GM12878 (cell line): ENCODE results near the gene SLC7A1. TPM values are rescaled to one million over a fixed set of nuclear protein-coding genes. Genes with fewer than 3 reads are reported as not detected.
A peak's percentile ranks its signal among the peaks of the same experiment; 100 is the strongest.

Experiments
- ATAC-seq: fragments of 200-7000 bp; cut with Tn5 transposase; 3 replicates; pipeline ENCODE4 v1.9.1; 2020; ENCODE audit warnings: mild to moderate bottlenecking, moderate library complexity
- BruUV-seq: library from RNA; stranded (reverse); fragments of 400-500 nt; replicated peaks from 2 replicates; lab custom pipeline; 2021; lab: Mats Ljungman, UMichigan
- CTCF ChIA-PET: fragments of 300-600 bp; sonication (Branson Sonifier 250); formaldehyde crosslinking; extraction: SDS; loops from one replicate; lab custom pipeline; 2021; ENCODE audit warnings: inconsistent platforms; lab: Yijun Ruan, JAX
- POLR2A ChIA-PET: fragments of 350-600 bp; formaldehyde crosslinking; extraction: SDS; loops from one replicate; lab custom pipeline; 2021; ENCODE audit warnings: inconsistent platforms; lab: Charles Lee
- RAD21 ChIA-PET: fragments of 300-600 bp; sonication (Branson Sonifier 250); formaldehyde crosslinking; loops from one replicate; lab custom pipeline; 2023; ENCODE audit warnings: antibody characterized with exemption; ENCODE audit not compliant: unreplicated experiment; lab: Charles Lee
- SMC1A ChIA-PET: fragments of 300-600 bp; sonication (Branson Sonifier 250); formaldehyde crosslinking; loops from one replicate; lab custom pipeline; 2023; ENCODE audit not compliant: unreplicated experiment, uncharacterized antibody; lab: Charles Lee
- DNase-seq: peaks from one replicate; pipeline ENCODE4 v3.0.0-alpha.2; 2011; ENCODE audit warnings: low read depth, low spot score
- FAIRE-seq: peaks from 3 replicates; lab custom pipeline; 2011; peaks lifted over from hg19 to GRCh38; lab: Jason Lieb, UNC
- H2AFZ ChIP-seq: 2 replicates; pipeline ENCODE4 v1.6.0; 2011; ENCODE audit warnings: low read depth, low read length, control low read depth; ENCODE audit not compliant: control insufficient read depth
- H3K27ac ChIP-seq: 2 replicates; pipeline ENCODE4 v1.5.1; 2011; ENCODE audit warnings: control low read depth; ENCODE audit not compliant: control insufficient read depth, insufficient read depth
- H3K27me3 ChIP-seq, 2 experiments: replicated peaks in 1 of 2; 2 replicates each; pipeline versions ENCODE4 v1.6.0 to v1.6.1; 2011; ENCODE audit warnings: low read length in 1 of 2; ENCODE audit not compliant: control insufficient read depth in 2 of 2, insufficient read depth in 2 of 2
- H3K36me3 ChIP-seq, 2 experiments: 2 replicates each; pipeline ENCODE4 v1.5.1; 2011; ENCODE audit warnings: low read length in 1 of 2; ENCODE audit not compliant: control insufficient read depth in 2 of 2, insufficient read depth in 2 of 2
- H3K4me1 ChIP-seq: 2 replicates; pipeline ENCODE4 v1.6.1; 2011; ENCODE audit warnings: mild to moderate bottlenecking, low read length, moderate library complexity, mixed read lengths; ENCODE audit not compliant: control insufficient read depth, insufficient read depth
- H3K4me2 ChIP-seq: 2 replicates; pipeline ENCODE4 v1.6.0; 2011; ENCODE audit warnings: control low read depth; ENCODE audit not compliant: control insufficient read depth, insufficient read depth
- H3K4me3 ChIP-seq: fragments of 200-600 bp; sonication (generic); 2 replicates; pipeline ENCODE4 v1.5.1; 2016
- H3K79me2 ChIP-seq: 2 replicates; pipeline ENCODE4 v1.6.0; 2011; ENCODE audit warnings: low read length; ENCODE audit not compliant: control insufficient read depth, insufficient read depth
- H3K9ac ChIP-seq: 2 replicates; pipeline ENCODE4 v1.8.0; 2011; ENCODE audit warnings: low read length, control low read depth, mixed read lengths; ENCODE audit not compliant: control insufficient read depth, insufficient read depth
- H3K9me3 ChIP-seq: replicated peaks from 3 replicates; pipeline ENCODE4 v1.5.1; 2011; ENCODE audit warnings: mild to moderate bottlenecking, low read length; ENCODE audit not compliant: control insufficient read depth, insufficient read depth
- H4K20me1 ChIP-seq: 2 replicates; pipeline ENCODE4 v1.6.0; 2011; ENCODE audit not compliant: control insufficient read depth, insufficient read depth
- BCL11A ChIP-seq: IDR thresholded peaks from 2 replicates; pipeline ENCODE4 v1.6.1; 2011; ENCODE audit warnings: low read depth, low read length
- CHD1 ChIP-seq: IDR thresholded peaks from 2 replicates; pipeline ENCODE4 v1.6.1; 2012; ENCODE audit warnings: low read depth, low read length, improper control_type of control experiment
- DPF2 ChIP-seq: fragments of 450-650 bp; IDR thresholded peaks from 2 replicates; pipeline ENCODE4 v1.6.1; 2017; ENCODE audit warnings: mild to moderate bottlenecking
- EGR1 ChIP-seq, 2 experiments: IDR thresholded peaks; 1 replicate in 1 of 2; 2 replicates in 1 of 2; pipeline ENCODE4 v1.6.1; 2011 to 2012; ENCODE audit warnings: low read depth in 2 of 2, low read length in 2 of 2, borderline replicate concordance in 1 of 2, mild to moderate bottlenecking in 1 of 2, moderate library complexity in 1 of 2
- JUNB ChIP-seq: IDR thresholded peaks from 2 replicates; pipeline ENCODE4 v1.6.1; 2016; ENCODE audit warnings: antibody characterized with exemption, mild to moderate bottlenecking
- RAD21 ChIP-seq: IDR thresholded peaks from 2 replicates; pipeline ENCODE4 v1.6.1; 2011; ENCODE audit warnings: mild to moderate bottlenecking, low read depth, low read length, moderate library complexity; ENCODE audit not compliant: insufficient read depth
- SMARCA5 ChIP-seq: fragments of 450-650 bp; IDR thresholded peaks from 2 replicates; pipeline ENCODE4 v1.6.1; 2017; ENCODE audit warnings: mild to moderate bottlenecking
- SMC3 ChIP-seq: IDR thresholded peaks from 2 replicates; pipeline ENCODE4 v1.6.1; 2011; ENCODE audit warnings: low read length, improper control_type of control experiment, borderline replicate concordance
- YY1 ChIP-seq: IDR thresholded peaks from 2 replicates; pipeline ENCODE4 v1.6.1; 2011; ENCODE audit warnings: low read depth, mild to moderate bottlenecking, low read length
- ZNF274 ChIP-seq: IDR thresholded peaks from one replicate; pipeline ENCODE4 v1.8.0; 2011; ENCODE audit not compliant: insufficient read length, insufficient read depth
- WGBS: methylation state at CpG from one replicate; pipeline ENCODE4 v1.1.6; 2016; ENCODE audit warnings: low lambda C conversion rate; ENCODE audit not compliant: insufficient replicate concordance, insufficient coverage; ENCODE audit errors: missing lambda C conversion rate; 5-methylcytosine and 5-hydroxymethylcytosine counted together
- in situ Hi-C: fragments of 300-500 bp; cut with MboI; formaldehyde crosslinking; loops from 9 replicates; pipeline ENCODE4 v1.14.3; 2018; ENCODE audit warnings: mixed read lengths
- intact Hi-C: fragments of 100-400 bp; cut with micrococcal nuclease; formaldehyde crosslinking; loops from one replicate; pipeline ENCODE4 v1.14.2; 2022; ENCODE audit not compliant: unreplicated experiment
- polyA plus RNA-seq, 11 experiments: library from polyadenylated mRNA; depleted of rRNA in 4 of 11; unstranded in 6 of 11; stranded (reverse) in 5 of 11; fragments of >200 nt; fragmentation: Nextera tagmentation in 4 of 11; fragmentation: Illumina TruSeq in 1 of 11; extraction: Ambion mirVana in 4 of 11; extraction: Trizol in 1 of 11; gene quantifications; 1 replicate in 1 of 11; 2 replicates in 10 of 11; pipeline versions ENCODE4 v1.2.1 to v1.2.3, GENCODE V29; 2011 to 2016; ENCODE audit warnings: inconsistent platforms in 2 of 11, missing spikeins in 2 of 11, low read depth in 1 of 11
- total RNA-seq, 4 experiments: library from RNA; depleted of rRNA in 3 of 4; stranded (reverse); fragments of >200 nt in 3 of 4; fragmentation: Illumina TruSeq in 1 of 4; extraction: Trizol in 1 of 4; gene quantifications; 2 replicates each; pipeline versions ENCODE4 v1.2.1 to v1.2.3, GENCODE V29; 2013 to 2021
- TF ChIP-seq, protein P1 (sequence below): IDR thresholded peaks from 2 replicates; pipeline ENCODE4 v1.6.1; 2011; ENCODE audit warnings: borderline replicate concordance, low read depth, mild to moderate bottlenecking, moderate library complexity, low read length; ENCODE audit not compliant: insufficient read depth, poor library complexity, severe bottlenecking
- TF ChIP-seq, protein P2 (sequence below): fragments of 450-650 bp; IDR thresholded peaks from 2 replicates; pipeline ENCODE4 v1.6.1; 2017; ENCODE audit warnings: mild to moderate bottlenecking
- TF ChIP-seq, protein P3 (sequence below): fragments of 450-650 bp; conservative IDR thresholded peaks from 2 replicates; pipeline ENCODE4 v1.6.1; 2017; ENCODE audit warnings: mild to moderate bottlenecking, moderate library complexity
- TF ChIP-seq, protein P4 (sequence below): IDR thresholded peaks from 2 replicates; pipeline ENCODE4 v1.6.1; 2011; ENCODE audit warnings: low read depth, mild to moderate bottlenecking, low read length, moderate library complexity, borderline replicate concordance; ENCODE audit errors: extremely low read depth
- TF ChIP-seq, protein P5 (sequence below), 3 experiments: IDR thresholded peaks in 2 of 3; conservative IDR thresholded peaks in 1 of 3; 2 replicates each; pipeline ENCODE4 v1.5.1; 2011; ENCODE audit warnings: low read depth in 3 of 3, low read length in 3 of 3, mild to moderate bottlenecking in 3 of 3, control low read depth in 2 of 3, moderate library complexity in 2 of 3, inconsistent platforms in 1 of 3, mixed read lengths in 1 of 3; ENCODE audit not compliant: control insufficient read depth in 2 of 3, insufficient read depth in 1 of 3; ENCODE audit errors: extremely low read depth in 1 of 3

The SLC7A1 gene
- total and polyA plus RNA-seq, 10 of the 15 experiments (the other 5 are each of a cell fraction or from before 2014, with no cell fraction given): 6.4 to 91.7 (median 23.4) TPM

DNA sequence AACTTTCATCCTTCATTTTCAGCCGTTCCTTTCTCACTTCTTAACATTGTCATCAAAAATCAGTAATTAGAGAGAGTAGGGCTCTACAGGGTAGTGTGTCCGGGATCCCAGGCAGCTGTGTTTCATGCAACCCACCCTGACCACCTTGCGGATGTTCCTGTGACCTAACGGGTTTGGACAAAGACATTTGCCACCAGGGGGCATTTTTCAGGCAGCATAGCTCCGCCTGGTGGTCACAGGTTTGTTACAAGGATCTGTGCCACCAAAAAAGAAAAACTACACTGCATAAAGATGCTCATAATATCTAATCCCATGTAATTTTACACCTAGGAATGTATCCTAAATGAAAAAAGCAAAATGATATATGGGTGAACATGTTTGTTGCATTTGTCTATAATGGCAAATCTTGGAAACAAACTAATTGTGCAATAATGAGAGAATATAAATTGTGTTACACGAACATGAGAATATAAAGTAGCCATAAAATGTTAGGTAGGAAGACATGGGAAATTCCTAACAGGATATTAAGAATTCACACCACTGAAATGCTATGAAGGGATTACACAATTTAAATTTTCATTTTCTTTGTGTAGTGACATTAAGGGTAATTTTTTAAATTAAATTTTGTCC lies 123.0 kb downstream of the SLC7A1 start:
- H3K9me3 ChIP-seq: no peaks in the 10 kb centered on the region
- H3K79me2 ChIP-seq: no peaks in the 10 kb centered on the region
- no peak for TF ChIP-seq JUNB
- TF ChIP-seq EGR1 (IDR thresholded peaks at IDR 0.05; ENCODE audit: borderline replicate concordance in 1 of 2, low read depth in 2 of 2, low read length in 2 of 2): no peak
- TF ChIP-seq, protein P1, sequence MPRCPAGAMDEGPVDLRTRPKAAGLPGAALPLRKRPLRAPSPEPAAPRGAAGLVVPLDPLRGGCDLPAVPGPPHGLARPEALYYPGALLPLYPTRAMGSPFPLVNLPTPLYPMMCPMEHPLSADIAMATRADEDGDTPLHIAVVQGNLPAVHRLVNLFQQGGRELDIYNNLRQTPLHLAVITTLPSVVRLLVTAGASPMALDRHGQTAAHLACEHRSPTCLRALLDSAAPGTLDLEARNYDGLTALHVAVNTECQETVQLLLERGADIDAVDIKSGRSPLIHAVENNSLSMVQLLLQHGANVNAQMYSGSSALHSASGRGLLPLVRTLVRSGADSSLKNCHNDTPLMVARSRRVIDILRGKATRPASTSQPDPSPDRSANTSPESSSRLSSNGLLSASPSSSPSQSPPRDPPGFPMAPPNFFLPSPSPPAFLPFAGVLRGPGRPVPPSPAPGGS: no peak
- no peak for TF ChIP-seq ZNF274
- TF ChIP-seq, protein P2, sequence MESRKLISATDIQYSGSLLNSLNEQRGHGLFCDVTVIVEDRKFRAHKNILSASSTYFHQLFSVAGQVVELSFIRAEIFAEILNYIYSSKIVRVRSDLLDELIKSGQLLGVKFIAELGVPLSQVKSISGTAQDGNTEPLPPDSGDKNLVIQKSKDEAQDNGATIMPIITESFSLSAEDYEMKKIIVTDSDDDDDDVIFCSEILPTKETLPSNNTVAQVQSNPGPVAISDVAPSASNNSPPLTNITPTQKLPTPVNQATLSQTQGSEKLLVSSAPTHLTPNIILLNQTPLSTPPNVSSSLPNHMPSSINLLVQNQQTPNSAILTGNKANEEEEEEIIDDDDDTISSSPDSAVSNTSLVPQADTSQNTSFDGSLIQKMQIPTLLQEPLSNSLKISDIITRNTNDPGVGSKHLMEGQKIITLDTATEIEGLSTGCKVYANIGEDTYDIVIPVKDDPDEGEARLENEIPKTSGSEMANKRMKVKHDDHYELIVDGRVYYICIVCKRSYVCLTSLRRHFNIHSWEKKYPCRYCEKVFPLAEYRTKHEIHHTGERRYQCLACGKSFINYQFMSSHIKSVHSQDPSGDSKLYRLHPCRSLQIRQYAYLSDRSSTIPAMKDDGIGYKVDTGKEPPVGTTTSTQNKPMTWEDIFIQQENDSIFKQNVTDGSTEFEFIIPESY: no peak
- TF ChIP-seq RAD21: peak; percentile 63
- TF ChIP-seq, protein P3, sequence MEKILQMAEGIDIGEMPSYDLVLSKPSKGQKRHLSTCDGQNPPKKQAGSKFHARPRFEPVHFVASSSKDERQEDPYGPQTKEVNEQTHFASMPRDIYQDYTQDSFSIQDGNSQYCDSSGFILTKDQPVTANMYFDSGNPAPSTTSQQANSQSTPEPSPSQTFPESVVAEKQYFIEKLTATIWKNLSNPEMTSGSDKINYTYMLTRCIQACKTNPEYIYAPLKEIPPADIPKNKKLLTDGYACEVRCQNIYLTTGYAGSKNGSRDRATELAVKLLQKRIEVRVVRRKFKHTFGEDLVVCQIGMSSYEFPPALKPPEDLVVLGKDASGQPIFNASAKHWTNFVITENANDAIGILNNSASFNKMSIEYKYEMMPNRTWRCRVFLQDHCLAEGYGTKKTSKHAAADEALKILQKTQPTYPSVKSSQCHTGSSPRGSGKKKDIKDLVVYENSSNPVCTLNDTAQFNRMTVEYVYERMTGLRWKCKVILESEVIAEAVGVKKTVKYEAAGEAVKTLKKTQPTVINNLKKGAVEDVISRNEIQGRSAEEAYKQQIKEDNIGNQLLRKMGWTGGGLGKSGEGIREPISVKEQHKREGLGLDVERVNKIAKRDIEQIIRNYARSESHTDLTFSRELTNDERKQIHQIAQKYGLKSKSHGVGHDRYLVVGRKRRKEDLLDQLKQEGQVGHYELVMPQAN: no peak
- no peak for TF ChIP-seq DPF2
- TF ChIP-seq BCL11A: no peak
- no peak for TF ChIP-seq CHD1
- peak; percentile 72 for TF ChIP-seq SMC3
- TF ChIP-seq, protein P4, sequence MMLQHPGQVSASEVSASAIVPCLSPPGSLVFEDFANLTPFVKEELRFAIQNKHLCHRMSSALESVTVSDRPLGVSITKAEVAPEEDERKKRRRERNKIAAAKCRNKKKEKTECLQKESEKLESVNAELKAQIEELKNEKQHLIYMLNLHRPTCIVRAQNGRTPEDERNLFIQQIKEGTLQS: 0 out of 2 replicates have a peak, but pooled peaks have one; percentile 38
- 0 out of 2 replicates have a peak, but pooled peaks have one; percentile 44 for TF ChIP-seq YY1
- TF ChIP-seq, protein P5, sequence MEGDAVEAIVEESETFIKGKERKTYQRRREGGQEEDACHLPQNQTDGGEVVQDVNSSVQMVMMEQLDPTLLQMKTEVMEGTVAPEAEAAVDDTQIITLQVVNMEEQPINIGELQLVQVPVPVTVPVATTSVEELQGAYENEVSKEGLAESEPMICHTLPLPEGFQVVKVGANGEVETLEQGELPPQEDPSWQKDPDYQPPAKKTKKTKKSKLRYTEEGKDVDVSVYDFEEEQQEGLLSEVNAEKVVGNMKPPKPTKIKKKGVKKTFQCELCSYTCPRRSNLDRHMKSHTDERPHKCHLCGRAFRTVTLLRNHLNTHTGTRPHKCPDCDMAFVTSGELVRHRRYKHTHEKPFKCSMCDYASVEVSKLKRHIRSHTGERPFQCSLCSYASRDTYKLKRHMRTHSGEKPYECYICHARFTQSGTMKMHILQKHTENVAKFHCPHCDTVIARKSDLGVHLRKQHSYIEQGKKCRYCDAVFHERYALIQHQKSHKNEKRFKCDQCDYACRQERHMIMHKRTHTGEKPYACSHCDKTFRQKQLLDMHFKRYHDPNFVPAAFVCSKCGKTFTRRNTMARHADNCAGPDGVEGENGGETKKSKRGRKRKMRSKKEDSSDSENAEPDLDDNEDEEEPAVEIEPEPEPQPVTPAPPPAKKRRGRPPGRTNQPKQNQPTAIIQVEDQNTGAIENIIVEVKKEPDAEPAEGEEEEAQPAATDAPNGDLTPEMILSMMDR (IDR thresholded peaks at IDR 0.05 in 2 of 3, conservative IDR thresholded peaks at IDR 0.05 in 1 of 3; ENCODE audit: control insufficient read depth in 2 of 3, extremely low read depth in 1 of 3, insufficient read depth in 1 of 3, low read depth in 3 of 3, low read length in 3 of 3): peak; percentile 98 to 99 (median 98)
- TF ChIP-seq SMARCA5: 0 out of 2 replicates have a peak, but pooled peaks have one; percentile 50
- TF ChIP-seq, all 136 proteins: peak for 6
- 43% methylated on average over 6 of the region's 6 CpGs for WGBS
- H3K4me3 ChIP-seq: no peak overlapping the region
- DNase-seq (no peak), ATAC-seq (peak; percentile 93), FAIRE-seq (peak; percentile 44)
- H3K4me2 ChIP-seq: no peak overlapping the region
- no peaks in the 10 kb centered on the region for H3K27me3 ChIP-seq
- POLR2A ChIA-PET: no interaction called here
- CTCF ChIA-PET: interaction anchor here (0.7 to 5.6 kb wide), 12 partner anchors 10 to 272 kb away, joined by 3 to 42 read pairs (median 4); no protein-coding TSS in a partner anchor
- H3K36me3 ChIP-seq: no peaks in the 10 kb centered on the region
- H3K9ac ChIP-seq: no peak overlapping the region
- intact Hi-C loops: loop anchor here (10.0 kb wide), 1 partner anchor 232 kb away; no protein-coding TSS in a partner anchor
- no peaks in the 10 kb centered on the region for H3K4me1 ChIP-seq
- H3K27ac ChIP-seq: no peak overlapping the region
- RAD21 ChIA-PET: interaction anchor here (1.1 to 1.8 kb wide), 3 partner anchors 12 to 235 kb away, joined by 3 to 8 read pairs (median 4); no protein-coding TSS in a partner anchor
- H2AFZ ChIP-seq: no peak overlapping the region
- H4K20me1 ChIP-seq: no peaks in the 10 kb centered on the region
- no TSS peak for BruUV-seq
- SMC1A ChIA-PET: interaction anchor here (0.8 to 3.8 kb wide), 3 partner anchors 11 to 235 kb away, joined by 3 to 14 read pairs (median 8); no protein-coding TSS in a partner anchor
- in situ Hi-C loops: no loop called here
